ENCODE results near the gene TFPI.

The TFPI gene

DNA sequence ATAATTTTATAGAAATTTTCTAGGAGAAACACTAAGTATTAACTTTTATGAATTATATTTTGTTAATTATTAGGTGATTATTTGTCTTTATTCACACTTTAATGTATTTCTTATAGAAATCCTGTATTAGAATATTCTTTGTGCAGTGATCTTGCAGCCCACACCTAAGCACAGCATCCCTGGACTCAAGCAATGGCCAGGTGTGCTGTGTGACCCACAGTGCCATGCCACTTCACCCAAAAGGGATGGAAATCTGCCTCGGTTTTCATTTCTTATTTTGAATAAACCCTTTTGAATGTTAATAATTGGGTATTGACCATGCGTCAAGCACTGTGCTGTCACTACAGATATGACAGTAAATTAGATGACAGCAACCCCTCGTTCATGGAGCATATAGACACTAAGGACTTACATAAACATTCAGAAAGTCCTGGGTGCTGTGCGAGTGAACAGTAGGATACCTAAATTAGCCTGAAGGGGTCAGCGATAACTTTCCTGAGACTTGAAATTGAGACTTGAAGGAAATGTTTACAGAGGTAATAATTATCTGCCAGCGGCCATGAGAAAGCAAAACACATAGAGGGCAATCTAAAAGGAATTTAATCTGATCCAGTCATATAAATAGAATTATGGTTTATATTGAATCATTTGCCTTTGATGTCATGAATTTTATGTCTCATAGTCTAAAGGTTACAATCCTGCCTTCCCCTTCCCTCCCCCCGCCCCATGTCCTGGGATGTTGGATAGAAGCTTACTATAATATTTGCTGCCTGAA lies 53.5 kb downstream of the TFPI start:
- no peaks in the 10 kb centered on the region for H3K9me3 ChIP-seq
- H3K27me3 ChIP-seq, result no peaks in the 10 kb centered on the region
- H3K4me1 ChIP-seq (ENCODE audit: control insufficient read depth in 1 of 2, insufficient read depth in 1 of 2, low read depth in 1 of 2, low read length in 1 of 2), result no peaks in the 10 kb centered on the region
- no peak overlapping the region for H3K4me3 ChIP-seq (ENCODE audit: low read depth in 1 of 2, low read length in 1 of 2)
- H3K36me3 ChIP-seq, result no peaks in the 10 kb centered on the region
- H3K27ac ChIP-seq, result no peak overlapping the region
- TF ChIP-seq, protein P1, sequence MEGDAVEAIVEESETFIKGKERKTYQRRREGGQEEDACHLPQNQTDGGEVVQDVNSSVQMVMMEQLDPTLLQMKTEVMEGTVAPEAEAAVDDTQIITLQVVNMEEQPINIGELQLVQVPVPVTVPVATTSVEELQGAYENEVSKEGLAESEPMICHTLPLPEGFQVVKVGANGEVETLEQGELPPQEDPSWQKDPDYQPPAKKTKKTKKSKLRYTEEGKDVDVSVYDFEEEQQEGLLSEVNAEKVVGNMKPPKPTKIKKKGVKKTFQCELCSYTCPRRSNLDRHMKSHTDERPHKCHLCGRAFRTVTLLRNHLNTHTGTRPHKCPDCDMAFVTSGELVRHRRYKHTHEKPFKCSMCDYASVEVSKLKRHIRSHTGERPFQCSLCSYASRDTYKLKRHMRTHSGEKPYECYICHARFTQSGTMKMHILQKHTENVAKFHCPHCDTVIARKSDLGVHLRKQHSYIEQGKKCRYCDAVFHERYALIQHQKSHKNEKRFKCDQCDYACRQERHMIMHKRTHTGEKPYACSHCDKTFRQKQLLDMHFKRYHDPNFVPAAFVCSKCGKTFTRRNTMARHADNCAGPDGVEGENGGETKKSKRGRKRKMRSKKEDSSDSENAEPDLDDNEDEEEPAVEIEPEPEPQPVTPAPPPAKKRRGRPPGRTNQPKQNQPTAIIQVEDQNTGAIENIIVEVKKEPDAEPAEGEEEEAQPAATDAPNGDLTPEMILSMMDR (IDR thresholded peaks at IDR 0.05), result no peak

DNA sequence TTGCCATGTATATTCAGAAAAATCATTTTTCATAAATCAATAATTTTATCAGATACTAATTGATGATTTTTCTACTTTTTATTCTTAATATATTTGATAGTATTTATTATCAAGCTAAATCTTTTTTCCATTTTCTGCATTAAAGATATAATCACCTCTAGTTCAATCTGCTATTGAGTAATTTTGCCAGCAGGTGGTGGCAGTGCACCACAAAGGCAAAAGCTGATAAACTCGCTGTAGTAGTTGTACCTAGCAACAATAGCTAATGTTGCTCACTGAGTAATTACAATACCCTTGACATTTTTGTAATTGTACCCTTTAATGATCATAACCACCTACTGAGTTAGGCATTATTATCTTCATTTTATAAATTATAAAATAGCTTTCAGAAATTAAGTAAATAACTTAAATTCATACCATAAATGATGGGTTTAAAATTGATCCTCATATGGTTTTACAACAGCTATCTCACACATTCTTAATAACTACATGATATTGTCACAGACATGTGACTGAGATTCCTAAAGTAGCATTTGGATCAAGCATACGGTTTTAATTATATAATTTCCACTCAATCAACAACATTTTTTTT lies 54.2 kb downstream of the TFPI start:
- H3K36me3 ChIP-seq, result no peaks in the 10 kb centered on the region
- H3K4me3 ChIP-seq (ENCODE audit: low read depth in 1 of 2, low read length in 1 of 2), result no peak overlapping the region
- TF ChIP-seq, protein P1 (IDR thresholded peaks at IDR 0.05), result no peak
- no peaks in the 10 kb centered on the region for H3K27me3 ChIP-seq
- no peaks in the 10 kb centered on the region for H3K9me3 ChIP-seq
- H3K4me1 ChIP-seq (ENCODE audit: control insufficient read depth in 1 of 2, insufficient read depth in 1 of 2, low read depth in 1 of 2, low read length in 1 of 2), result no peaks in the 10 kb centered on the region
- no peak overlapping the region for H3K27ac ChIP-seq

DNA sequence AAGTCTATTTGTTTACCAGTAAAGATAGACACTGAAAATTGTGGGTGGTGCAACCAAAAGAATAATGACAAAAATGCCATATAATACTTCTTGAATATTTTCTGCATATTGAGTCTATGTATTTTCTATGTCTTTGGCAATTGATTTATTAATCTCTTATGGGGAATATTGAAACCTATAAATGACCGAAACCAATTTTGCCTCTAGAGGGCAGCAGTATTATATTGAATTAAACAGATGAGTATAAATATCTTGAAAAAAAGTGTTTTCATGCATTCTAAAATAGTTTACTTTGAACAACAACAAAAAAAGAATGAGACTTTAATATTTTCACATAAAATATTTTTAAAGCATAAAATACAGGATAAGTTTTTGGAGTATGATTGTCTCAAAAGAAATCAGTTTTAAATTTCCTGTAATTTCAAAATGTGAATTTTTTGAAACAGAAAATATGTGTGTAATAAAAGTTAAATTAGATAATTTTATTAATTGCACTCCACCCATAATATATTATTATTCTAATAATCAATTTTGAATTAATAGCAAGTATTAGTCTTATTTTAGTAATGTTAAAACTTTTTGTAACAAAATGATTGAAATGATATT lies 56.3 kb downstream of the TFPI start:
- H3K4me1 ChIP-seq (ENCODE audit: control insufficient read depth in 1 of 2, insufficient read depth in 1 of 2, low read depth in 1 of 2, low read length in 1 of 2), result no peaks in the 10 kb centered on the region
- H3K27me3 ChIP-seq, result no peaks in the 10 kb centered on the region
- TF ChIP-seq, protein P1 (IDR thresholded peaks at IDR 0.05), result no peak
- no peak overlapping the region for H3K4me3 ChIP-seq (ENCODE audit: low read depth in 1 of 2, low read length in 1 of 2)
- H3K27ac ChIP-seq, result no peak overlapping the region
- no peaks in the 10 kb centered on the region for H3K9me3 ChIP-seq
- no peaks in the 10 kb centered on the region for H3K36me3 ChIP-seq

DNA sequence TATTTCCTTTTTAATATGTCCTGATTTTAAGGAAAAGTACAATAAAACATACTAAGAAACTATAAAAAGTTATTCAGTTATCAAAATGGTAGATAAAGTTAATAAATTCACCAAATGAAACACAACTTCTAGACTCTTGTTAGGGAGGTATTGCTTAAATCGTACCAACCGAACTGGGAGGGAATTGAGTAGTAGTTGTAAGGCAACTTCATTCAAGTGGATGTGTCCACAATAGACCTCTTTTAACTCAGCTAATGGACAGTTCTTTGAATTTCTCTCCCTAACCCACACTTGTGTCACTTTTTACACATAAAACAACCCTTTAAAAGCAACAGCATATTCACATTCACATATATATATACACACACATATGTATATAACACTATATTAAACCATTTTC lies 57.1 kb downstream of the TFPI start:
- Histone ChIP-seq H3K36me3 (no peaks in the 10 kb centered on the region), H3K27me3 (no peaks in the 10 kb centered on the region), H3K27ac (no peak overlapping the region), H3K9me3 (no peaks in the 10 kb centered on the region), H3K4me3 (ENCODE audit: low read depth in 1 of 2, low read length in 1 of 2) (no peak overlapping the region), H3K4me1 (ENCODE audit: control insufficient read depth in 1 of 2, insufficient read depth in 1 of 2, low read depth in 1 of 2, low read length in 1 of 2) (no peaks in the 10 kb centered on the region)
- TF ChIP-seq, protein P1 (IDR thresholded peaks at IDR 0.05), result no peak

DNA sequence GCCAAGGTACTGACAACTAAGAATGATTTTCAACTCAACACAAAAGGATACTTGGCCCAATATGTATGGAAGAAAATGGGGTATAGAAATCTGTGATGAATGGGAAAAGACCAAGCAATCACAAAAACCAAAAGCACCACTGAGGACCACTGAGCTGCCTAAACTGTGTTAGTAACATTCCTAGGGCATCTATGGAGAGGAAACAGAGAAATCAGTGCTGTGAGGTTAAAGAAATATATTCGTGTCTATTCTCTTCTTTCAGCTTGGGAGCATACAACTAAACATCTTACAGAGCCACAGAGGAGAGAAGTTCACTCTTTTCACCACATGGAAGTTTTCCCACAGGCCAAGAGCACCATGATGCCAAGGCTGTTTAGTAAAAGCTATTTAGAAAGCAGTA lies 58.9 kb downstream of the TFPI start:
- TF ChIP-seq, protein P1 (IDR thresholded peaks at IDR 0.05), result no peak
- no peaks in the 10 kb centered on the region for H3K9me3 ChIP-seq

More for the DNA sequence above, 58.9 kb downstream of the TFPI start:
- no peak overlapping the region for H3K27ac ChIP-seq
- H3K36me3 ChIP-seq, result no peaks in the 10 kb centered on the region
- H3K27me3 ChIP-seq, result no peaks in the 10 kb centered on the region
- no peak overlapping the region for H3K4me3 ChIP-seq (ENCODE audit: low read depth in 1 of 2, low read length in 1 of 2)
- no peaks in the 10 kb centered on the region for H3K4me1 ChIP-seq (ENCODE audit: control insufficient read depth in 1 of 2, insufficient read depth in 1 of 2, low read depth in 1 of 2, low read length in 1 of 2)

All from neutrophil (primary cell).